Measurements from ENCODE around the gene RHAG.
"Not testable (repeated sequence)": the region's sequence is repeated elsewhere in the genome, so short reads cannot be mapped to it uniquely, and the experiment has no call there.

Gene RHAG

GRCh38 chr6:49664817-49665216, 28.2 kb upstream of the RHAG start:
- no peak for TF ChIP-seq CTCF (IDR thresholded peaks at IDR 0.05; ENCODE audit: control insufficient read depth, insufficient read depth, low read depth, low read length, missing control alignments)
- no peak for DNase-seq (ENCODE audit: low read depth)

GRCh38 chr6:49664054-49664453, 27.4 kb upstream of the RHAG start:
- DNase-seq (ENCODE audit: low read depth); H3K4me3 ChIP-seq (ENCODE audit: control insufficient read depth, low read depth, low read length): not testable (repeated sequence)

More at GRCh38 chr6:49664817-49665216, 28.2 kb upstream of the RHAG start:
- H3K4me3 ChIP-seq (ENCODE audit: control insufficient read depth, low read depth, low read length) = no peak overlapping the region

- TF ChIP-seq CTCF (IDR thresholded peaks at IDR 0.05; ENCODE audit: control insufficient read depth, insufficient read depth, low read depth, low read length, missing control alignments) = no peak
- H3K4me3 ChIP-seq (ENCODE audit: control insufficient read depth, low read depth, low read length) = no peak overlapping the region
- no peak for DNase-seq (ENCODE audit: low read depth)
Observed at GRCh38 chr6:49662892-49663261, 26.2 kb upstream of the RHAG start.

- no peak overlapping the region for H3K4me3 ChIP-seq (ENCODE audit: control insufficient read depth, low read depth, low read length)
- no peak for DNase-seq (ENCODE audit: low read depth)
- no peak for TF ChIP-seq CTCF (IDR thresholded peaks at IDR 0.05; ENCODE audit: control insufficient read depth, insufficient read depth, low read depth, low read length, missing control alignments)
Observed at GRCh38 chr6:49662231-49662891, 25.7 kb upstream of the RHAG start.

- TF ChIP-seq CTCF (IDR thresholded peaks at IDR 0.05; ENCODE audit: control insufficient read depth, insufficient read depth, low read depth, low read length, missing control alignments) = no peak
- H3K4me3 ChIP-seq (ENCODE audit: control insufficient read depth, low read depth, low read length) = no peak overlapping the region
- DNase-seq (ENCODE audit: low read depth) = no peak
Observed at GRCh38 chr6:49653942-49654341, 17.3 kb upstream of the RHAG start.

GRCh38 chr6:49653438-49653837, 16.8 kb upstream of the RHAG start:
- DNase-seq (ENCODE audit: low read depth) = no peak
- no peak for TF ChIP-seq CTCF (IDR thresholded peaks at IDR 0.05; ENCODE audit: control insufficient read depth, insufficient read depth, low read depth, low read length, missing control alignments)

GRCh38 chr6:49651239-49651638, 14.6 kb upstream of the RHAG start:
- no peak for DNase-seq (ENCODE audit: low read depth)
- no peak for TF ChIP-seq CTCF (IDR thresholded peaks at IDR 0.05; ENCODE audit: control insufficient read depth, insufficient read depth, low read depth, low read length, missing control alignments)
- no peak overlapping the region for H3K4me3 ChIP-seq (ENCODE audit: control insufficient read depth, low read depth, low read length)

More at GRCh38 chr6:49653438-49653837, 16.8 kb upstream of the RHAG start:
- no peak overlapping the region for H3K4me3 ChIP-seq (ENCODE audit: control insufficient read depth, low read depth, low read length)
